ENCODE data around the gene CHD3.

CHD3 gene

DNA sequence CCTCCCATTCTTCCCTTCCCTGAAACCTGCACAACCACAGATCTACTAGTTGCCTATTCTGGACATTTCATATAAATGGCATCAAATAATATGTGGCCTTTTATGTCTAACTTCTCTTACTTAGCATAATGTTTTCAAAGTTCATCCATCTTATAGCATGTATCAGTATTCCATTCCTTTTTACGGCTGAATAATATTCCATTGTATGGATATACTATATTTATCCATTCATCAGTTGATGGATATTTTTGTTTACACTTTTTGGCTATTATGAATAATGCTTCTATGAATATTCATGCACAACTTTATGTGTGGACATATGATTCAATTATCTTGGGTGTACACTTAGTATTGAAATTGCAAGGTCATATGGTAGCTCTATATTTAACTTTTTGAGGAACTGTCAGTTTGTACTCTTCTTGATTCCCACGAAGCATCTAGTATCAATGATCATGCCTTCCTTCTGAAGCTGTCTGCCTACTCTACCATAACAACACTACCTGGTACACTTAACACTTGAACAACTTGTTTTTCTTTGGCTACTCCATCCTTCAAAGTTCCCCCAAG lies 12.7 kb upstream of the CHD3 start:
- DNase-seq: no peak

DNA sequence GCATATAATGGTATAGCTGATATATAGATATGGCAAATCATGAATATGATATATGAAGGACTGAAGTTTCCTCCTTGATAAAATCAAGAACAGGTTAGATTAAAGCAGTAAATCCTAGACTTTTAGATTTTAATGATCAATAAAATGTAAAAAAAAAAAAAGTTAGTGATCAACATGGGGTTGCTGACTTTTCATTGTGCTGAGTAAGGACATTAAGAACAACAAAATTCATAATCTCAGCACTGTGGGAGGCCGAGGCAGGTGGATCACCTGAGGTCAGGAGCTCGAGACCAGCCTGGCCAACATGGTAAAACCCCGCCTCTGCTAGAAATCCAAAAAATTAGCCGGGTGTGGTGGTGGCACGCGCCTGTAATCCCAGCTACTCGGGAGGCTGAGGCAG lies 10.4 kb upstream of the CHD3 start:
- DNase-seq: no peak

DNA sequence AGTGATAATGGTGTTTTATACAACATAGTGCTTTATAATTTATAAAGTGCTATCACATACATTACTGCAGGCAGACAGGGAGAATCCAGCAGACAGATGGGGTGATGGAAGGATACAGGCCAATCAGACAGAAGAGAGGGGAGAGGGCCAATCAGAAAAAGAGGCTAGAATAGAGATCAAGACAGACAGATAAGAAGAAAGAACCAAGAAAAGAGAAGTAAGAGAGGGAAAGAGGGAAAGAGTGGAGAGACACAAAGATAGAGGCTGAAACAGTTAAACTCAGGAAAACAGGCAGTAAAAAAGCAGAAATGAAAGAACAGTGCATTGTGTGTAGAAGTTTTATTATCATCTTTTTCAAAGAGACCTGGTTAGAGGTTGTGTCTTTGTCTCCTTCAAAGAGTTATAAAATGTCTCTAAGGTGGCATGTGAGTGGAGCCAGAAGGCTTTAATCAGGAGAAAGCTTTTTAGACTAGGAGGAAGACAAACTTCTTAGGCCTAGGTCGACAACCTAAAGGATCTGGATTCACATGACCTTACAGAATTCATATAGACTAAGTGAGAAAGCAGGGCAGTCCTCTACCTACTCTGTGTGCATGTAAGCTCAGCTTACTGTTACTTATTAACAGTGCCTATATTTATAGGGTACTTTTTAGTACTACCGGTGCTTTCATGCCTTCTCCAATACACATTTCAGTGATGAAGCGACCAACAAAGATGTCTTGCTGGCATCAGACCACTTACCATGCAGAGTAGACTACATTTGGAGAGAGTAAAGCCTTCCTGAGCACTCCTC lies 8.3 kb upstream of the CHD3 start:
- DNase-seq: no peak

DNA sequence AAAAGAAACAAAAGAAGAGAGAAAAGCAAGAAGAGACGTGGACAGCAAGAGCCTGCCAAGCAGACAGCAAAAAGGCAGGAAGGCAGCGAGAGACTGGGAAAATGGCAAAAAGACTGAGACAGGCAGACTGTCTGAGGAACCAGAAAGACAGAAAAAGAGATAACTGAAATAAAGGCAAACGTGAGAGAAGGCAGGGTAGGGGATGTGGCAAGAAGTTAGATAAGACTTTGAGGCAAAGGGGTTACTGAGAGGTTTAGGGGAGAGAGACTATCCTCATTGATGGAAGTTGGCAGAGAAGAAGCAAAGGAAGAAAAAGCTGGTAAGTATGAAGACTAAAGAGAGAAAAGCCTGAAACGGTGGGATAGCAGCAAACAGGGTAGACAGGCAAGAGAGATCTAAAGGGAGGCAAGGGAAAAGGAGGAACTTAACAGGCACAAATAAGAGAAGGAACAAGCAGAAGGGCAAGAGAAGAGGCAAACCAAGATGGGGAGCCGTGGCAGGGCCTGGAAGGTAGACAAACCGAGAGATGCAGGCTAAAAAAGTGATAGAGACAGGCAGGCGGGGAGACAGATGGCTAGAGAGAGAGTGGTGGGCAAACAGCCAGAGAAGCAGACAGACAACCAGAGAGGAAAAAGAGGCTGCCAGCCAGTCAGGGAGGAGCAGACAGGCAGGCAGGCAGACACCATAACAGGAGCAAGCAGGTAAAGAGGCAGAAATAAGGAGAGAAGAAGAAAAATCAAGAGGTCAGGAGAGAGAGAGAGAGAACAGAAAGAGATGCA lies 7.1 kb upstream of the CHD3 start:
- peak; percentile 50 for DNase-seq

DNA sequence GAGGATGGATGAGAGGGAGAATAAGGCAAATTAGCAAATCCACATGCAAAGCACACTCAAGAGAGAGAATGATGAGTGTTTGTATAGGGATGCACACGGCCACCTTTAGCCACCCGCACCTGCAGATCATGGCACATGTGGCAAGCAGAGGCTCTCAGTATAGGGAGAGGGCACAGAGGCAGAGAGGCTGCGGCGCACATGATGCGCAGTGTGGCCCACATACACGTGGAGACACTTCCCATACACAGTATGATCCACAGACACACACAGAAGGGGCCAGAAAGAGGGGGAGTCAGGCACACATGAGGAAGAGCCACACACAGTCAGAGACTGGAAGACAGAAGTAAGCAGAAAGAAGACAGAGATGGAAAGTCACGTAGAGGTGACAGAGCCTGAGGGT lies 6.5 kb upstream of the CHD3 start:
- peak; percentile 75 for DNase-seq

DNA sequence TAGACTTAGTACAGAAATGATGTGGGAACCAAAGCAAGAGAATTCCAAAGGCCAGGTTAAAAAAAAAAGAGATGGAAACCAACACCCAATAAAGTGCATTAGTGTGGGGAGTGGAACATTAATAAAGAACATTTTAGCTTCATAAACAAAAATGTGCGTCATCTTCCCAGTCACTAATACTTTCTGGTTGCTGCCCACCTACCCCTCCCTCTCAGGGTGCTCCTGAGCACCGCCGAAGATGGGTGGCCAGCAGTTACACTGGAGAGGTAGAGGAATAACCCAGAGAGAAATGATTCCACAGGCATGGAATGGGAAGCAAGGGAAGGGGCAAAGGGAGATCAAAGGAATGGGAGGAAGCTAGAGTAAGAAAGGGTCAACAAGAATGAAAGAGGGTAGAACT lies 6.0 kb upstream of the CHD3 start:
- no peak for DNase-seq

DNA sequence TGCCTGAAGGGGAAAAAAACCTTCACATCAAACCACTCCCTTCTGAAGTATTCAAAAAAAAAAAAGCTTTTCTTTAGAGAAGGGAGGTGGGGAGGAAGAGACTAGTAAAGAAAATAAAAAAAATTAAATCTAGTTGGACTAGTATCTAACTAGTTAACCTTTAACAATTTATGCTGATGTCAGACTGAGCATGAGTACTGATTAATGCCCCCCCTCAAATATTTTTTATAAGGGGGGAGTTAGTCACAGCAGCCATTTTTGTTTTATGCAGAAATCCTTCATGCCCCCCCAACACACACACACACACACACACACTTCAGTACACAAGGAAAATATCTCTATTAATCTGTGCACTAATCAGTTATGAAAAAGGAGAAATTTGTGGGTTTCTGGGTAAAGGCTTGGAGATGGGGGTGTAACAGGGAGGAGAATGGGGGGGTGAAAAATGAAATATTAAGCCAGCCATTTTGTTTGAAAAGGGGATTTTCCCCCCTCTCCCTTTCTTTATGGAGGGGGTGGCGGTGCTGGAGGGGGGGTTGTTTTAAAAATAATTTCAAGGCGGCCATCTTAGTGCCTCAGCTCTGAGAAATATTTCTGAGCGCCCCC lies 4.7 kb upstream of the CHD3 start:
- no peak for DNase-seq

DNA sequence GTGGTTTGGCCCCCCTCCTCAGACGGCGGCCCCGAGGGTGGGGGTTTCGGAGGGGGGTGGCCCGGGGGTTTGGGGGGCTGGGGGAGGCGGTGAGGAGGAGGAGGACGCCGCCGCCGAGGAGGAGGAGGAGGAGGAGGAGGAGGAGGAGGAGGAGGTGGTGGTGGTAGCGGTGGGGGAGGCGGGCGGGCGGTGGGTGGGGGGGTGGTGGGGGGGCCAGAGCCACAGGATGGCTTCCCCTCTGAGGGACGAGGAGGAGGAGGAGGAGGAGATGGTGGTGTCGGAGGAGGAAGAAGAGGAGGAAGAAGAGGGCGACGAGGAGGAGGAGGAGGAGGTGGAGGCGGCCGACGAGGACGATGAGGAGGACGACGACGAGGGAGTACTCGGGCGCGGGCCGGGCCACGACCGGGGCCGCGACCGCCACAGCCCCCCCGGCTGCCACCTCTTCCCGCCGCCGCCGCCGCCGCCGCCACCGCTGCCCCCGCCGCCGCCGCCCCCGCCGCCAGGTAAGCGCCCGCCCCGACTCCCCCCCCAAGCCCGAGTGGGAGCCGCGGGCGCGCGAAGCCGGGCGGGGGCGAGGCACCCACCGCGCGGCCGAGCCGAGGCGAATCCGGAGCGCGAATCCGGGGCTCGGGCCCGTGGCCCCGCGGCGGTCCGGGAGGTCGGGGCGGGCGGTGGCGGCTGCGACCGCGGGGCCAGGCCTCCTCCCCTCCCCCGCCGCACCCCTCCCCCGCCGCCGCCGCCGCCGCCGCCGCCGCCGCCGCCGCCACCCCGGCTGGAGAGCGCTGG lies 3.8 kb upstream of the CHD3 start:
- no peak for DNase-seq

DNA sequence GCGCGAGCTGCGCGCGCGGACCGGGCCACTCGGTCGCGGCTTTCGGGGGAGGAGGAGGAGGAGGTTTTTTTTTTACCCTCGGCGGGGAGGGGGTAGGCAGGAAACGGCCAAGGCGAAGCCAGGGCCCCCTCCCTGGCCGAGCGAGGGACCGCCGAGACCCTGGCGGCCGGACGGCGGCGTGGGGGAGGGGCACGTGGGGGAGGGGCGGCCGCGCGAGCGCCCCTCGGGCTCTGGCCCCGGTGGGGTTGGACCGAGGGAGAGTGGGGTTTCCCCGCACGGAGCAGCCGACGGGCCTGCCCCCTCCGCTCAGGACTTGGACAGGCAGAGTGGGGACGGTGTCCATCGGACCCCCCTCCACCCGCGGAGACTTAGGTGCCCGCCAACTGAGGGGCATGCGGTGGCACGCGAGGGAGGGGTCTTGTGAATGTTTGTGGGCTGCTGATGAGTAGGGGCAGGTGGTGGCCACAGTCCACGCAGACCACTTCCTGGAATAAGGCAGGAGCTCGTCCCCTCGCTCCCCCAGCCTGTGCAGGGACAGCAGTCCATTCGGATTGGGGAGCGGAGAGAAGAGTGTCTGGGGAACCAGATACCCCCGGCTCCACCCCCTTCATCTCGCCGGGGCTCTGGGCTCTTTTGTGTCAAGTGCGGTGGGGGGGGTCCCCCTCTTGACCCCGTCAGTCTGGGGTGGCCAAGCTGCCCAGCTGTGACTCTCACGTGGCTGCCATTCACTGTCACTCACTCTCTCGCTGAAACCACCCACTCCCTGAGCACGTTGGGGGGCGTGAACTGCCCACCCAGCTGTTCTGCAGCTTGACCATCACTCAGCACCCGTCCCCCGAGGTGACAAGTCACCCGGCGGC lies 3.0 kb upstream of the CHD3 start:
- DNase-seq: peak; percentile 41

DNA sequence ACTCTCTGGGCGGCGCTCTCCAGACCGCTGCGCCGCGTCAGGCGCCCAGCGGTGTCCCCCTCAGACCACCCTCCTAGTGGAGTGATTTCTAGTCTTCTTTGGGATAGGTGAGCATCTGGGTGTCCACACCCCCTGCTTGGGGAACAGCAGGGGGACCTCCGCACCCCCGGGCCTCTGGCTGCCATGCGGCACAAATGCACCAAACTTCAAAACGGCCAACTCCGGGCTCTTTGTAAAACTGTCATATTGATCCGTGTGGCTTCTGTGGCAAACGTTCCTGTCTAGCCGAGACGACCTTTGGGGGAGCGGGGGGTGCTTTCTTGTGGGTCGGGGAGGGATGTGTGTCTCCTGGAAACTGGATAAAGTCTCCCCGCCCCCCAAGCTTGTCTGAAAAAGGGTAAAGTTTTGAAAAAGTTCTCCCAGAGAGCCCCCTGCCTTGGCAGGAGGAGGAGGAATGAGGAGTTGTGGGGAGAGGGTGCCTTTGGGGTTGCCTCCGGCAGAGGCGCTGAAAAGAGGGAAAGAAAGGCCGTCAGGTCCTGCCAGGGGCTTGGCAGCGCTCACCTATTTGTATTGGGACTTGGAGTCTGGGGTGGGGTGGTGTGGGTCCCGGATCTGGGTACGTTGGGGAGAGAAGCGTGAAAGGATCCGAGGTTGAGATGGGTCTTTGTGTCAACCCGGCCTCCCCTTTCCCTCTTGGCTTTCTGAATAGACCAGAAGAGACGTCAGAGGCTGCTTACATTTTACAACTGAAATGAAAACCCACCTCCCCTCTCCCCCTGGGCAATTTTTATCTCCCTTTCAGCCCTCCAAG lies 2.2 kb upstream of the CHD3 start:
- no peak for DNase-seq

DNA sequence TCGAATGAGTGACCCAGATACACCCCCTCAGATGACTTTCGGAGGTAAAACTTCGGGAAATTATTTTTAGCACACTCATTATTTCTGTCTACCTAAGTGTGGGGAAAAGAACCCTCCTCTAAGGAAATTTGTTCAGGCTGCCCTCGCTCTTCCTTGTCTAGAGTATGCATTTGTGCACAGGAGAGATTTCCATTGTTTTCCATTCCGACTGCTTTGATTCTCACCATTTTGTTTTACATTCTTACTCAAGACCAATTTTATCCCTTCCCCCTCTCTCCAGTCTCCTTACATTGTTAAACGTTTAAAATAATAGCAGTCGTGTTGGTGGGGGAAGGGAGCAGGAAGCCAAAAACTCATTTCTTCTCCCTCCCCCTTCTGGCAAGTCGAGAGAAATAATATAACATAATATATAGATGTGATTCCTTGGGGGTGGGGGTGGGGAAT lies 1.5 kb upstream of the CHD3 start:
- no peak for DNase-seq

DNA sequence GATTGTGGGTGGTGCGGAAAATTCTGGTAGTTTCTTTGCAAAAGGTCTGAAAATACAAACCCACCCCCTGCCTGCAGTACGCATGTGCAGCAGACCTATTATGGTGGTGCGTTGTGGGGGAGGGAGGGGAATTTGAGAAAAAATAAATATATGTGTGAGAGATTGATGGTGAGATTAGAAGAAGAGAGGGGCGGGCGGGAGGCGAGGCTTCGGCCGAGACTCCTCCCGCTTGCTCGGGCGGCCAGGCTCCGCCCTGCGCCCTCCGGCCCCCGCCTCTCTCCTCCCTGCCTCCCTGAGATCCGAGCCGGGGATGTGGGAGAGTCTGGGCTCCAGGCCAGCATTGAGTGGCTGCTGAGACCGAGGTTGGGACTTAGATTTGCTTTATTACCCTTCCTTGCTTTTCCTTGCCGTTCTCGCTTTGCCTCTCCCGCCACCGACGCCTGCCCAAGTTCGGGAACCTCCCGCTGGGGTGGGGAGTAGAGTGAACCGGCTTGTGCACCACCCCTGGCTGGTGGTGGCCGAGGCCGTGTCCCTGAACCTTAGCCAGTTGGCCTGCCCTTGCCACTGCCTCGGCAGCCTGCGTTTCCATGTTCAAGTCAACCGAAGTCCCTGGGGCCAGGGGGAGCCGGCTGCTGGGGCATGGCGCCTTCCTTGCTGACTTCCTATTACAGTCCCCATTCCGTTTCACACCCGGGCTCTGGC lies 956 bp upstream of the CHD3 start:
- peak; percentile 84 for DNase-seq

DNA sequence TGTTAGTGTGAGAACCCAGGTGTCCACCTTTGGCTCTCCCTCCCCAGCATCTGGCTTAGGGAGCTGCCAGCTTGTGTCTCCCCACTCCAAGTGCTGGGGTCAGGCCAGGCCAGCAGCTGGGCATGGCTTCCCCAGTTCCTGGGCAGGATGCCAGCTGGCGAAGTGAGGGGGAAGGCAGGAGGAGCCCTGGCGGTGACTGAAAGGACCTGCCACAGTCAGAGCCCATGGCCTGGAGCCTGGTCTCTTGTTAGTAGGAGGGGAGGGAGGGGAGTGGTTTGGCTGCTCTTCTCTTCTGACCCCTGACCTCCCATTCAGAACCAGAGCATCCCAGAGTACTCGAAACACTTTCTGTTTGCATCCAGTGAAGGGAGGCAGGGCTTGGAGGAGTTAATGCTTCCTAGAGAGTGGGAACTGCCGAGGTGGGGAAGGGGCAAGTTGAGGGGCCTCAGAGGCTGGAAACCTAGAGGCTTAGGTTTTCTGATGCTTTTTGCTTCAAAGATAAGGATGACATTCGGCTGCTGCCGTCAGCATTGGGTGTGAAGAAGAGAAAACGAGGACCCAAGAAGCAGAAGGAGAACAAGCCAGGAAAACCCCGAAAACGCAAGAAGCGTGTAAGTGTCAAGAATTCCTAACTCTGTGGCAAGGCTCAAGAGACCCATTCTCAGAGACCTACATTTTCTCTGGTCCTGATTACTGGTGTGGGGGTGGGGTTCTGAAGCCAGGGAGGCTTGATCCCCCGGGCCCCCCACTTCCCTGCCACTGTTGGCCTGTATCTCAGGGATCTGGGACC lies 772 bp downstream of the CHD3 start:
- DNase-seq: peak; percentile 96

DNA sequence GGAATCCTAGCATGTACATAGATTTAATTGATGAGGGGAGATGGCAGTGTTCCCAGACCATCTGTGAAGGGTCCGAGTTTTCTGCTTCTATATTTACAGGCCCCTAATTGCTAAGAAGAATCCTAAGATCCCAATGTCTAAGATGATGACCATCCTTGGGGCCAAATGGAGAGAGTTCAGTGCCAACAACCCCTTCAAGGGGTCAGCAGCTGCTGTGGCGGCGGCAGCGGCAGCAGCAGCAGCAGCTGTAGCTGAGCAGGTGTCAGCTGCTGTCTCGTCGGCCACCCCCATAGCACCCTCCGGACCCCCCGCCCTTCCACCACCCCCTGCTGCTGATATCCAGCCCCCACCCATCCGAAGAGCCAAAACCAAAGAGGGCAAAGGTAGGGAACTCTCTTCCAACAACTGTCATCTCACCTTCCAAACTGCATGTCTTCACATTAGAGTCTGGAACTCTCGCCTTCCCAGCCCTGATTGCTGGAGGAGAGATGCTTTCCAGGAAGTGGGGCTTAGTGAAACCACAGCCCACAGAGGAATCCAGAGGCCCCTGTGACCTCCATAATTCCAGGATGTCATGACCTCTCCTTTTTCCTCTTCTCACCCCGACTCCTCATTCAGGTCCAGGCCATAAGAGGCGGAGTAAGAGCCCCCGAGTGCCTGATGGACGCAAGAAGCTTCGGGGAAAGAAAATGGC lies 4.7 kb downstream of the CHD3 start:
- DNase-seq: no peak

DNA sequence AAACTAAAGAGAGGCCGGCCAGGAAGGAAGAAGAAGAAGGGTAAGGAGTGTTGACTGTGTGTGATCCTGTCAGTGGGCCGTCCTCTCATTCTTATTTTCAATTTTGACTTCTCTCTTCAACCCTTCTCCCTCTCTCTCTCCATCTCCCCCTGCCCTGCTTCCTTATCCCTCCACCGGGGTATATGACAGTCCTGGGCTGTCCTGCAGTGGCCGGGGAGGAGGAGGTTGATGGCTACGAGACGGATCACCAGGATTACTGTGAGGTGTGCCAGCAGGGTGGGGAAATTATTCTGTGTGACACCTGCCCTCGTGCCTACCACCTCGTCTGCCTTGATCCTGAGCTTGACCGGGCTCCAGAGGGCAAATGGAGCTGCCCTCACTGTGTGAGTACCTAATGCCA lies 5.6 kb downstream of the CHD3 start:
- no peak for DNase-seq

DNA sequence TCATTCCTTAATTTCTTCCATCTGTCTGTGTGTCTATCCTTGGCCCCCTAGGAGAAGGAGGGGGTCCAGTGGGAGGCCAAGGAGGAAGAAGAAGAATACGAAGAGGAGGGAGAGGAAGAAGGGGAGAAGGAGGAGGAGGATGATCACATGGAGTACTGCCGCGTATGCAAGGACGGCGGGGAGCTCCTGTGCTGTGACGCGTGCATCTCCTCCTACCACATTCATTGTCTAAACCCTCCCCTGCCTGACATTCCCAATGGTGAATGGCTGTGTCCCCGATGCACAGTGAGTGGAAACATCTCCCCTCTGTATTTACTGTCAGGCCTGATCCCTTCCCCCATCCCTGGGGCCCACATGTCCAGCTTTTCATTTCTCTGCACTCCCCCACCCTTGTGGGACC lies 6.3 kb downstream of the CHD3 start:
- no peak for DNase-seq

DNA sequence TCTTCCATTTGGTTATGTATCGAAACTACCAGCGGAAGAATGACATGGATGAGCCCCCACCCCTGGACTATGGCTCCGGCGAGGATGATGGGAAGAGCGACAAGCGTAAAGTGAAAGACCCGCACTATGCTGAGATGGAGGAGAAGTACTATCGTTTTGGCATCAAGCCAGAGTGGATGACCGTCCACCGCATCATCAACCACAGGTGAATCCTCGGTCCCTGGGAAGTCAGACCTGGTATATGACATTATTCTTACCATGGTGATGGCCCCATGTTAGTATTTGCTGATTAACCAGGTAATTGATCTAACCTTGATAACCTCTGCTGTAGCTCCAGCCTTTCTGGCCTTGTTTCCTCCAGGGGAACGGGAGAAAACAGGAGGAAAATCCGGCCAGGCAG lies 8.5 kb downstream of the CHD3 start:
- no peak for DNase-seq

DNA sequence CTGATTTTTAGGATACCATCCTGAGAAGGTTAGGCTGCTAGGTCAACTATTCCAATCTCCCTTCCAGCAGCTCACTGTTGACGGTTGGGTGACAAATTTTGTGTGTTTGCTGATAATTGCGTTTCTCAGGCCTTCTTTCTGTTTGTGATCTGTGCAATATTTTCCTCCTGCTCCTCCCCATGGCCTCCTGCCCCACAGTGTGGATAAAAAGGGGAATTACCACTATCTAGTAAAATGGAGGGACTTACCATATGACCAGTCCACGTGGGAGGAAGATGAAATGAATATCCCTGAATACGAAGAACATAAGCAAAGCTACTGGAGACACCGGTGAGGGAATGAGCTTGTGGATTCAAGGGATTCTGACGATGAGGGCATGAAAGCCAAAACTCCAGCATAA lies 9.2 kb downstream of the CHD3 start:
- DNase-seq: no peak

Data from NCI-H510A (cell line).